ENCODE measurements around the gene CASD1. TPM values are rescaled to one million over a fixed set of nuclear protein-coding genes. Genes with fewer than 3 reads are reported as not detected.
A peak's percentile ranks its signal among the peaks of the same experiment; 100 is the strongest.

The CASD1 gene
- total RNA-seq, 2 donors from 2014 or later = 40.4 to 68.8 TPM

GRCh38 chr7:94507462-94507861 is 2.1 kb upstream of the CASD1 start:
- no peak overlapping the region for H3K27ac Mint-ChIP-seq
- H3K4me1 Mint-ChIP-seq = peaks cover 16% of the 10 kb centered on the region
- no peaks in the 10 kb centered on the region for H3K36me3 ChIP-seq (ENCODE audit: control insufficient read depth, insufficient read depth, low read length)
- no peaks in the 10 kb centered on the region for H3K9me3 Mint-ChIP-seq
- H3K27ac ChIP-seq (ENCODE audit: low read depth, low read length) = no peak overlapping the region
- H3K4me3 ChIP-seq (ENCODE audit: low read length) = no peak overlapping the region
- 91 to 100% methylated on average over 1 of the region's 1 CpG for WGBS, 2 experiments (ENCODE audit: insufficient coverage in 1 of 2, insufficient read length in 1 of 2)
- H3K9ac ChIP-seq (ENCODE audit: extremely low read depth, low read length, poor library complexity, severe bottlenecking) = no peak overlapping the region
- no peak for DNase-seq
- TF ChIP-seq, protein P1, sequence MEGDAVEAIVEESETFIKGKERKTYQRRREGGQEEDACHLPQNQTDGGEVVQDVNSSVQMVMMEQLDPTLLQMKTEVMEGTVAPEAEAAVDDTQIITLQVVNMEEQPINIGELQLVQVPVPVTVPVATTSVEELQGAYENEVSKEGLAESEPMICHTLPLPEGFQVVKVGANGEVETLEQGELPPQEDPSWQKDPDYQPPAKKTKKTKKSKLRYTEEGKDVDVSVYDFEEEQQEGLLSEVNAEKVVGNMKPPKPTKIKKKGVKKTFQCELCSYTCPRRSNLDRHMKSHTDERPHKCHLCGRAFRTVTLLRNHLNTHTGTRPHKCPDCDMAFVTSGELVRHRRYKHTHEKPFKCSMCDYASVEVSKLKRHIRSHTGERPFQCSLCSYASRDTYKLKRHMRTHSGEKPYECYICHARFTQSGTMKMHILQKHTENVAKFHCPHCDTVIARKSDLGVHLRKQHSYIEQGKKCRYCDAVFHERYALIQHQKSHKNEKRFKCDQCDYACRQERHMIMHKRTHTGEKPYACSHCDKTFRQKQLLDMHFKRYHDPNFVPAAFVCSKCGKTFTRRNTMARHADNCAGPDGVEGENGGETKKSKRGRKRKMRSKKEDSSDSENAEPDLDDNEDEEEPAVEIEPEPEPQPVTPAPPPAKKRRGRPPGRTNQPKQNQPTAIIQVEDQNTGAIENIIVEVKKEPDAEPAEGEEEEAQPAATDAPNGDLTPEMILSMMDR (conservative IDR thresholded peaks at IDR 0.05) = no peak
- no peaks in the 10 kb centered on the region for H3K4me1 ChIP-seq (ENCODE audit: control insufficient read depth, insufficient read depth, low read length)
- H3K27me3 Mint-ChIP-seq (ENCODE audit: insufficient read depth) = no peaks in the 10 kb centered on the region
- no peak overlapping the region for H3K4me3 Mint-ChIP-seq
- H3K36me3 Mint-ChIP-seq (ENCODE audit: low read depth) = no peaks in the 10 kb centered on the region
- H3K9me3 ChIP-seq (ENCODE audit: control insufficient read depth, low read length) = no peaks in the 10 kb centered on the region
- H3K27me3 ChIP-seq (ENCODE audit: control insufficient read depth, insufficient read depth, low read length, poor library complexity, severe bottlenecking) = no peaks in the 10 kb centered on the region

GRCh38 chr7:94507962-94508361 is 1.6 kb upstream of the CASD1 start:
- Histone ChIP-seq H3K9me3 (ENCODE audit: control insufficient read depth, low read length) (no peaks in the 10 kb centered on the region), H3K27ac (ENCODE audit: low read depth, low read length) (no peak overlapping the region), H3K4me1 (ENCODE audit: control insufficient read depth, insufficient read depth, low read length) (no peaks in the 10 kb centered on the region), H3K27me3 (ENCODE audit: control insufficient read depth, insufficient read depth, low read length, poor library complexity, severe bottlenecking) (no peaks in the 10 kb centered on the region), H3K4me3 (ENCODE audit: low read length) (no peak overlapping the region), H3K36me3 (ENCODE audit: control insufficient read depth, insufficient read depth, low read length) (no peaks in the 10 kb centered on the region), H3K9ac (ENCODE audit: extremely low read depth, low read length, poor library complexity, severe bottlenecking) (no peak overlapping the region)
- H3K4me1 Mint-ChIP-seq = peaks cover 20% of the 10 kb centered on the region
- H3K36me3 Mint-ChIP-seq (ENCODE audit: low read depth) = no peaks in the 10 kb centered on the region
- H3K27ac Mint-ChIP-seq = no peak overlapping the region
- no peak for DNase-seq
- TF ChIP-seq, protein P1 (conservative IDR thresholded peaks at IDR 0.05) = no peak
- H3K27me3 Mint-ChIP-seq (ENCODE audit: insufficient read depth) = no peaks in the 10 kb centered on the region
- H3K4me3 Mint-ChIP-seq = no peak overlapping the region
- H3K9me3 Mint-ChIP-seq = no peaks in the 10 kb centered on the region

- Histone ChIP-seq H3K9ac (ENCODE audit: extremely low read depth, low read length, poor library complexity, severe bottlenecking) (peak overlapping the region; percentile 73), H3K4me3 (ENCODE audit: low read length) (peak overlapping the region; percentile 95), H3K9me3 (ENCODE audit: control insufficient read depth, low read length) (no peaks in the 10 kb centered on the region), H3K27ac (ENCODE audit: low read depth, low read length) (peak overlapping the region; percentile 94), H3K36me3 (ENCODE audit: control insufficient read depth, insufficient read depth, low read length) (no peaks in the 10 kb centered on the region), H3K27me3 (ENCODE audit: control insufficient read depth, insufficient read depth, low read length, poor library complexity, severe bottlenecking) (no peaks in the 10 kb centered on the region), H3K4me1 (ENCODE audit: control insufficient read depth, insufficient read depth, low read length) (peaks cover 4% of the 10 kb centered on the region)
- TF ChIP-seq, protein P1 (conservative IDR thresholded peaks at IDR 0.05) = peak; percentile 46
- H3K27ac Mint-ChIP-seq = peak overlapping the region; percentile 59
- WGBS, 2 experiments (ENCODE audit: insufficient coverage in 1 of 2, insufficient read length in 1 of 2) = 0% methylated on average over 22 to 75 of the region's 75 CpGs
- peaks cover 34% of the 10 kb centered on the region for H3K4me1 Mint-ChIP-seq
- DNase-seq = peak; percentile 90
- H3K4me3 Mint-ChIP-seq = peak overlapping the region; percentile 72
- no peaks in the 10 kb centered on the region for H3K27me3 Mint-ChIP-seq (ENCODE audit: insufficient read depth)
- H3K9me3 Mint-ChIP-seq = no peaks in the 10 kb centered on the region
- no peaks in the 10 kb centered on the region for H3K36me3 Mint-ChIP-seq (ENCODE audit: low read depth)
These were observed 425 bp downstream of the CASD1 start for GRCh38 chr7:94509887-94510581.
